Peyer's patch (tissue), 4 donors: Measurements from ENCODE around the gene TSHZ3. TPM values are rescaled to one million over a fixed set of nuclear protein-coding genes. Genes with fewer than 3 reads are reported as not detected.

Experiments used
- DNase-seq, 3 donors: peaks; one replicate each; pipeline ENCODE4 v3.0.0-alpha.2; 2017 to 2019
- H3K27ac ChIP-seq, 4 donors: fragments of 200-600 bp; sonication (generic); one replicate each; pipeline ENCODE4 v1.5.1; 2016 to 2019
- H3K27me3 ChIP-seq, 2 donors: fragments of 200-600 bp; sonication (generic); one replicate each; pipeline ENCODE4 v1.5.1; 2019
- H3K36me3 ChIP-seq, 3 donors: fragments of 200-600 bp; sonication (generic); one replicate each; pipeline ENCODE4 v1.5.1; 2016 to 2019
- H3K4me1 ChIP-seq, 4 donors: fragments of 200-600 bp; sonication (generic); one replicate each; pipeline ENCODE4 v1.5.1; 2016 to 2019
- H3K4me3 ChIP-seq, 4 donors: fragments of 200-600 bp; sonication (generic); 1 replicate in 3 of 4; 2 replicates in 1 of 4; pipeline ENCODE4 v1.5.1; 2016 to 2019; ENCODE audit warnings: mild to moderate bottlenecking in 1 of 4
- H3K9me3 ChIP-seq, 4 donors: fragments of 200-600 bp; sonication (generic); one replicate each; pipeline ENCODE4 v1.5.1; 2016 to 2019; ENCODE audit warnings: mild to moderate bottlenecking in 1 of 4
- CTCF ChIP-seq, 6 experiments: fragments of 450-650 bp in 4 of 6; fragments of 200-600 bp in 2 of 6; sonication (generic) in 1 of 6; IDR thresholded peaks; one replicate each; pipeline ENCODE4 v1.5.1; 2017 to 2019; ENCODE audit warnings: antibody characterized with exemption in 6 of 6, mild to moderate bottlenecking in 3 of 6, moderate library complexity in 1 of 6
- POLR2A ChIP-seq, 2 donors: fragments of 450-650 bp; IDR thresholded peaks; one replicate each; pipeline ENCODE4 v1.5.1; 2017; ENCODE audit warnings: antibody characterized with exemption in 2 of 2, mild to moderate bottlenecking in 2 of 2, moderate library complexity in 2 of 2
- total RNA-seq, 4 donors: library from RNA; depleted of rRNA; stranded (reverse); fragments of >200 nt; gene quantifications; one replicate each; pipeline ENCODE4 v1.1.0, GENCODE V29; 2016

Gene TSHZ3
- total RNA-seq, 4 donors from 2014 or later = 0.70 to 14.0 (median 3.0) TPM

- Histone ChIP-seq H3K27ac (no peak overlapping the region), H3K4me3 (no peak overlapping the region), H3K4me1 (no peaks in the 10 kb centered on the region), H3K9me3 (no peaks in the 10 kb centered on the region), H3K36me3 (no peaks in the 10 kb centered on the region), H3K27me3 (no peaks in the 10 kb centered on the region)
- TF ChIP-seq CTCF (IDR thresholded peaks at IDR 0.05) (no peak), POLR2A (IDR thresholded peaks at IDR 0.05) (no peak)
- DNase-seq = peak in 1 of 3 donors; percentile 7
Observed at GRCh38 chr19:31294189-31294588, 55.0 kb downstream of the TSHZ3 start.

- H3K4me1 ChIP-seq = no peaks in the 10 kb centered on the region
- H3K4me3 ChIP-seq = no peak overlapping the region
- H3K27ac ChIP-seq = no peak overlapping the region
- H3K9me3 ChIP-seq = no peaks in the 10 kb centered on the region
- no peaks in the 10 kb centered on the region for H3K36me3 ChIP-seq
- no peak for DNase-seq
- TF ChIP-seq POLR2A (IDR thresholded peaks at IDR 0.05) = no peak
- TF ChIP-seq CTCF (IDR thresholded peaks at IDR 0.05) = no peak
- no peaks in the 10 kb centered on the region for H3K27me3 ChIP-seq
Observed at GRCh38 chr19:31292639-31293185, 56.5 kb downstream of the TSHZ3 start.

- no peaks in the 10 kb centered on the region for H3K4me1 ChIP-seq
- no peak overlapping the region for H3K27ac ChIP-seq
- H3K9me3 ChIP-seq = no peaks in the 10 kb centered on the region
- DNase-seq = peak in 1 of 3 donors; percentile 14
- H3K36me3 ChIP-seq = no peaks in the 10 kb centered on the region
- H3K4me3 ChIP-seq = no peak overlapping the region
- TF ChIP-seq POLR2A (IDR thresholded peaks at IDR 0.05) = no peak
- TF ChIP-seq CTCF (IDR thresholded peaks at IDR 0.05) = no peak
- H3K27me3 ChIP-seq = no peaks in the 10 kb centered on the region
Observed at GRCh38 chr19:31290931-31291590, 58.2 kb downstream of the TSHZ3 start.

GRCh38 chr19:31289976-31290375 lies 59.3 kb downstream of the TSHZ3 start:
- no peak overlapping the region for H3K27ac ChIP-seq
- no peaks in the 10 kb centered on the region for H3K4me1 ChIP-seq
- TF ChIP-seq CTCF (IDR thresholded peaks at IDR 0.05) (no peak), POLR2A (IDR thresholded peaks at IDR 0.05) (no peak)
- H3K27me3 ChIP-seq = no peaks in the 10 kb centered on the region
- no peaks in the 10 kb centered on the region for H3K36me3 ChIP-seq
- H3K9me3 ChIP-seq = no peaks in the 10 kb centered on the region
- no peak overlapping the region for H3K4me3 ChIP-seq
- peak in 1 of 3 donors; percentile 34 for DNase-seq

- H3K9me3 ChIP-seq = no peaks in the 10 kb centered on the region
- no peaks in the 10 kb centered on the region for H3K27me3 ChIP-seq
- H3K27ac ChIP-seq = no peak overlapping the region
- no peak overlapping the region for H3K4me3 ChIP-seq
- TF ChIP-seq POLR2A (IDR thresholded peaks at IDR 0.05) (no peak), CTCF (IDR thresholded peaks at IDR 0.05) (no peak)
- peak in 1 of 3 donors; percentile 3 for DNase-seq
- no peaks in the 10 kb centered on the region for H3K4me1 ChIP-seq
- no peaks in the 10 kb centered on the region for H3K36me3 ChIP-seq
Observed at GRCh38 chr19:31289381-31289880, 59.8 kb downstream of the TSHZ3 start.
